SK-N-SH treated with all-trans-retinoic acid at 6 μM for 48 hours (cell line): ENCODE results near the gene KIF20A.

Source experiments
- ATAC-seq: fragments of 200-7000 bp; cut with Tn5 transposase; 3 replicates; pipeline ENCODE4 v1.9.1; 2020; ENCODE audit warnings: mild to moderate bottlenecking, moderate library complexity
- ARNTL ChIP-seq: fragments of 450-650 bp; formaldehyde crosslinking; IDR thresholded peaks from 2 replicates; pipeline ENCODE4 v1.5.0; 2020; ENCODE audit warnings: low read depth, mild to moderate bottlenecking, moderate library complexity, borderline replicate concordance
- BACH2 ChIP-seq: fragments of 250-450 bp; sonication (Bioruptor Pico); IDR thresholded peaks from 2 replicates; pipeline ENCODE4 v1.9.0; 2021; ENCODE audit warnings: mild to moderate bottlenecking, borderline replicate concordance
- CREB5 ChIP-seq: fragments of 250-450 bp; sonication (Bioruptor Pico); IDR thresholded peaks from 2 replicates; pipeline ENCODE4 v1.5.1; 2020; ENCODE audit warnings: low read depth, mild to moderate bottlenecking, moderate library complexity
- CSDC2 ChIP-seq: fragments of 250-450 bp; sonication (Bioruptor Pico); IDR thresholded peaks from 2 replicates; pipeline ENCODE4 v1.5.0; 2020; ENCODE audit warnings: mild to moderate bottlenecking, moderate library complexity
- CSRNP3 ChIP-seq: fragments of 250-450 bp; sonication (Bioruptor Pico); IDR thresholded peaks from 2 replicates; pipeline ENCODE4 v1.5.1; 2021; ENCODE audit warnings: mild to moderate bottlenecking, moderate library complexity
- ESRRG ChIP-seq: fragments of 250-450 bp; sonication (Bioruptor Pico); IDR thresholded peaks from 2 replicates; pipeline ENCODE4 v1.6.1; 2021; ENCODE audit warnings: mild to moderate bottlenecking
- GLIS3 ChIP-seq: fragments of 250-450 bp; sonication (Bioruptor Pico); IDR thresholded peaks from 2 replicates; pipeline ENCODE4 v1.5.0; 2020; ENCODE audit warnings: mild to moderate bottlenecking, moderate library complexity
- OSR1 ChIP-seq: fragments of 250-450 bp; sonication (Bioruptor Pico); IDR thresholded peaks from 2 replicates; pipeline ENCODE4 v1.8.0; 2022; ENCODE audit warnings: moderate library complexity, mild to moderate bottlenecking, inconsistent platforms
- POU6F1 ChIP-seq: fragments of 250-450 bp; sonication (Bioruptor Pico); IDR thresholded peaks from 2 replicates; pipeline ENCODE4 v1.8.0; 2021; ENCODE audit warnings: low read depth, mild to moderate bottlenecking, moderate library complexity, borderline replicate concordance
- PPARA ChIP-seq: fragments of 250-450 bp; sonication (Bioruptor Pico); IDR thresholded peaks from 2 replicates; pipeline ENCODE4 v1.5.0; 2020; ENCODE audit warnings: mild to moderate bottlenecking, borderline replicate concordance
- RARB ChIP-seq: fragments of 250-450 bp; sonication (Bioruptor Pico); IDR thresholded peaks from 2 replicates; pipeline ENCODE4 v1.8.0; 2021; ENCODE audit warnings: mild to moderate bottlenecking, moderate library complexity
- SNAI2 ChIP-seq: fragments of 250-450 bp; sonication (Bioruptor Pico); IDR thresholded peaks from 2 replicates; pipeline ENCODE4 v1.5.0; 2020; ENCODE audit warnings: mild to moderate bottlenecking, moderate library complexity
- TCF4 ChIP-seq: fragments of 250-450 bp; sonication (Bioruptor Pico); IDR thresholded peaks from 2 replicates; pipeline ENCODE4 v1.8.0; 2021; ENCODE audit warnings: mild to moderate bottlenecking, moderate library complexity, borderline replicate concordance
- TOX ChIP-seq: fragments of 250-450 bp; sonication (Bioruptor Pico); IDR thresholded peaks from 2 replicates; pipeline ENCODE4 v1.8.0; 2021; ENCODE audit warnings: mild to moderate bottlenecking, moderate library complexity, borderline replicate concordance
- ZC3H10 ChIP-seq: fragments of 250-450 bp; sonication (Bioruptor Pico); IDR thresholded peaks from 2 replicates; pipeline ENCODE4 v1.5.1; 2021; ENCODE audit warnings: mild to moderate bottlenecking, moderate library complexity
- ZFP3 ChIP-seq: fragments of 250-450 bp; sonication (Bioruptor Pico); IDR thresholded peaks from 2 replicates; pipeline ENCODE4 v1.5.0; 2020; ENCODE audit warnings: mild to moderate bottlenecking, moderate library complexity
- ZFP30 ChIP-seq: fragments of 450-650 bp; formaldehyde crosslinking; IDR thresholded peaks from 2 replicates; pipeline ENCODE4 v1.5.0; 2022; ENCODE audit warnings: mild to moderate bottlenecking, moderate library complexity
- ZNF70 ChIP-seq: fragments of 450-650 bp; formaldehyde crosslinking; IDR thresholded peaks from 2 replicates; pipeline ENCODE4 v1.5.0; 2020; ENCODE audit warnings: mild to moderate bottlenecking, moderate library complexity
- ZNF8 ChIP-seq: fragments of 450-650 bp; formaldehyde crosslinking; IDR thresholded peaks from 2 replicates; pipeline ENCODE4 v1.5.0; 2020; ENCODE audit warnings: mild to moderate bottlenecking, moderate library complexity
- TF ChIP-seq, protein P1 (sequence below): fragments of 250-450 bp; sonication (Bioruptor Pico); IDR thresholded peaks from 2 replicates; pipeline ENCODE4 v1.5.0; 2020; ENCODE audit warnings: mild to moderate bottlenecking, moderate library complexity
- TF ChIP-seq, protein P2 (sequence below): fragments of 250-450 bp; sonication (Bioruptor Pico); IDR thresholded peaks from 2 replicates; pipeline ENCODE4 v1.8.0; 2020; ENCODE audit warnings: mild to moderate bottlenecking, moderate library complexity, borderline replicate concordance

Gene KIF20A

DNA sequence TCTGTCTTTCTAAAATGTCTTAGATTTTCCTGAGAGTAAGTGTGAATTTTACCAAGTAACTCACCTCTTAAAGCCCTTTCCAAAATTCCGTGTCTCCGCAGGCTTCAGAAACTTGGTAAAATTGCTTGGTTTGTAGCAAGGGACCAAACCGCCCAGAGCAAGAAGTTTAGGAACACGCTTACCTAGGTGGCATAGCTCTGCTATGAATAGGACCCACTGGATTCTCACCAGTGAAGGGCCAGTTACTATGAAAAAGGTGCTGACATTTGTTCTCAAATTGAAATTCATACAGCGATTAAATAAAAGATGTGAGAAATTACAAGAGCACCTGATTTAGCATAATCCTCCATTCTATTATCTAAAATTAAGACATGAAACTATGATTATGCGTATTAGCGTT, 46.4 kb upstream of the KIF20A start:
- ATAC-seq: no peak
- TF ChIP-seq GLIS3 (CRISPR knock-in tag) (no peak), ARNTL (CRISPR knock-in tag) (no peak), BACH2 (CRISPR knock-in tag) (no peak), ZFP30 (CRISPR knock-in tag) (no peak), CREB5 (CRISPR knock-in tag) (no peak), CSDC2 (CRISPR knock-in tag) (no peak), SNAI2 (CRISPR knock-in tag) (no peak), ZFP3 (CRISPR knock-in tag) (no peak), ZNF70 (CRISPR knock-in tag) (no peak), TCF4 (CRISPR knock-in tag) (no peak), TOX (no peak), PPARA (no peak), RARB (CRISPR knock-in tag) (no peak), POU6F1 (no peak), OSR1 (CRISPR knock-in tag) (no peak), CSRNP3 (CRISPR knock-in tag) (no peak), ESRRG (CRISPR knock-in tag) (no peak)
- TF ChIP-seq, protein P1, sequence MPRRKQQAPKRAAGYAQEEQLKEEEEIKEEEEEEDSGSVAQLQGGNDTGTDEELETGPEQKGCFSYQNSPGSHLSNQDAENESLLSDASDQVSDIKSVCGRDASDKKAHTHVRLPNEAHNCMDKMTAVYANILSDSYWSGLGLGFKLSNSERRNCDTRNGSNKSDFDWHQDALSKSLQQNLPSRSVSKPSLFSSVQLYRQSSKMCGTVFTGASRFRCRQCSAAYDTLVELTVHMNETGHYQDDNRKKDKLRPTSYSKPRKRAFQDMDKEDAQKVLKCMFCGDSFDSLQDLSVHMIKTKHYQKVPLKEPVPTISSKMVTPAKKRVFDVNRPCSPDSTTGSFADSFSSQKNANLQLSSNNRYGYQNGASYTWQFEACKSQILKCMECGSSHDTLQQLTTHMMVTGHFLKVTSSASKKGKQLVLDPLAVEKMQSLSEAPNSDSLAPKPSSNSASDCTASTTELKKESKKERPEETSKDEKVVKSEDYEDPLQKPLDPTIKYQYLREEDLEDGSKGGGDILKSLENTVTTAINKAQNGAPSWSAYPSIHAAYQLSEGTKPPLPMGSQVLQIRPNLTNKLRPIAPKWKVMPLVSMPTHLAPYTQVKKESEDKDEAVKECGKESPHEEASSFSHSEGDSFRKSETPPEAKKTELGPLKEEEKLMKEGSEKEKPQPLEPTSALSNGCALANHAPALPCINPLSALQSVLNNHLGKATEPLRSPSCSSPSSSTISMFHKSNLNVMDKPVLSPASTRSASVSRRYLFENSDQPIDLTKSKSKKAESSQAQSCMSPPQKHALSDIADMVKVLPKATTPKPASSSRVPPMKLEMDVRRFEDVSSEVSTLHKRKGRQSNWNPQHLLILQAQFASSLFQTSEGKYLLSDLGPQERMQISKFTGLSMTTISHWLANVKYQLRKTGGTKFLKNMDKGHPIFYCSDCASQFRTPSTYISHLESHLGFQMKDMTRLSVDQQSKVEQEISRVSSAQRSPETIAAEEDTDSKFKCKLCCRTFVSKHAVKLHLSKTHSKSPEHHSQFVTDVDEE (CRISPR knock-in tag): no peak

GRCh38 chr5:138138949-138139780, 39.7 kb upstream of the KIF20A start, which contains the start of gene NME5:
NME5 (minus strand) TSS chr5:138139428; CDS start chr5:138138780, 648 bp downstream.
- TF ChIP-seq, protein P2, sequence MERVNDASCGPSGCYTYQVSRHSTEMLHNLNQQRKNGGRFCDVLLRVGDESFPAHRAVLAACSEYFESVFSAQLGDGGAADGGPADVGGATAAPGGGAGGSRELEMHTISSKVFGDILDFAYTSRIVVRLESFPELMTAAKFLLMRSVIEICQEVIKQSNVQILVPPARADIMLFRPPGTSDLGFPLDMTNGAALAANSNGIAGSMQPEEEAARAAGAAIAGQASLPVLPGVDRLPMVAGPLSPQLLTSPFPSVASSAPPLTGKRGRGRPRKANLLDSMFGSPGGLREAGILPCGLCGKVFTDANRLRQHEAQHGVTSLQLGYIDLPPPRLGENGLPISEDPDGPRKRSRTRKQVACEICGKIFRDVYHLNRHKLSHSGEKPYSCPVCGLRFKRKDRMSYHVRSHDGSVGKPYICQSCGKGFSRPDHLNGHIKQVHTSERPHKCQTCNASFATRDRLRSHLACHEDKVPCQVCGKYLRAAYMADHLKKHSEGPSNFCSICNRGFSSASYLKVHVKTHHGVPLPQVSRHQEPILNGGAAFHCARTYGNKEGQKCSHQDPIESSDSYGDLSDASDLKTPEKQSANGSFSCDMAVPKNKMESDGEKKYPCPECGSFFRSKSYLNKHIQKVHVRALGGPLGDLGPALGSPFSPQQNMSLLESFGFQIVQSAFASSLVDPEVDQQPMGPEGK: no peak
- TF ChIP-seq OSR1 (CRISPR knock-in tag): no peak
- ATAC-seq: peak; percentile 98

DNA sequence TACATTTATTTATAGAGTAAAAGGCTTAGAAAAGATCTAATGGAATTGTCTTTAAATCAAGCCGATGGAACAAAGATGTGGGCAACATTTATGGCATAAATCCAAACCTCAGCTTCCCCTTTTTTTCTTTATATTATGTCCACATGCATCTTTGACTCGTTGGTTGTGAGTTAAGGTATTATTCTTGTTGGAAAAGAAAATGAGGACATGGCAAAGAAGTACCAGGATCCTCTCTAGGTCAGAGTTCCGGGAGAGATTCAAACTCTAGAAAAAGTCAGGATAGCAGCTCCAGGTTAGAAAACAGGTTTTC, 39.2 kb upstream of the KIF20A start:
- no peak for ATAC-seq
- TF ChIP-seq TCF4 (CRISPR knock-in tag): no peak
- TF ChIP-seq ZC3H10 (CRISPR knock-in tag): no peak
- no peak for TF ChIP-seq ZNF8
- TF ChIP-seq, all 23 proteins: peak for 0
